GM18508 (cell line): ENCODE data around the gene PRRT4.

Source experiments
- ATAC-seq: cut with Tn5 transposase; IDR thresholded peaks from one replicate; pipeline ENCODE4 v1.9.1; 2021; ENCODE audit warnings: moderate number of reproducible peaks; ENCODE audit not compliant: insufficient read depth, unreplicated experiment

Gene PRRT4

GRCh38 chr7:128351296-128352152, 10.0 kb downstream of the PRRT4 start:
- no peak for ATAC-seq

- no peak for ATAC-seq
Measured at GRCh38 chr7:128350708-128351295, 10.7 kb downstream of the PRRT4 start.

GRCh38 chr7:128349466-128349825, 12.0 kb downstream of the PRRT4 start:
- no peak for ATAC-seq

- ATAC-seq: no peak
Measured at GRCh38 chr7:128347647-128348097, 13.8 kb downstream of the PRRT4 start.

- no peak for ATAC-seq
Measured at GRCh38 chr7:128344431-128344774, 17.1 kb downstream of the PRRT4 start.

GRCh38 chr7:128343554-128344430, 17.7 kb downstream of the PRRT4 start, which contains the start of gene RBM28:
TSS of gene RBM28 (minus strand) at chr7:128343908. CDS start at chr7:128343793, 115 bp downstream.
- ATAC-seq: peak; percentile 67

- no peak for ATAC-seq
Measured at GRCh38 chr7:128341733-128342132, 19.8 kb downstream of the PRRT4 start.

- no peak for ATAC-seq
Measured at GRCh38 chr7:128335730-128336129, 25.8 kb downstream of the PRRT4 start.

GRCh38 chr7:128324368-128324680, 37.2 kb downstream of the PRRT4 start:
- ATAC-seq: no peak

GRCh38 chr7:128323459-128324367, 37.8 kb downstream of the PRRT4 start:
- ATAC-seq: no peak

- no peak for ATAC-seq
Measured at GRCh38 chr7:128323040-128323439, 38.5 kb downstream of the PRRT4 start.

GRCh38 chr7:128322040-128322643, 39.3 kb downstream of the PRRT4 start:
- ATAC-seq: no peak

- no peak for ATAC-seq
Measured at GRCh38 chr7:128321044-128321422, 40.5 kb downstream of the PRRT4 start.

GRCh38 chr7:128318691-128319090, 42.8 kb downstream of the PRRT4 start:
- no peak for ATAC-seq

GRCh38 chr7:128311013-128311412, 50.5 kb downstream of the PRRT4 start:
- ATAC-seq: no peak

GRCh38 chr7:128310499-128310898, 51.0 kb downstream of the PRRT4 start:
- ATAC-seq: no peak

GRCh38 chr7:128309976-128310375, 51.5 kb downstream of the PRRT4 start:
- no peak for ATAC-seq

GRCh38 chr7:128309124-128309523, 52.4 kb downstream of the PRRT4 start:
- no peak for ATAC-seq

- ATAC-seq: no peak
Measured at GRCh38 chr7:128307061-128307460, 54.4 kb downstream of the PRRT4 start.

GRCh38 chr7:128304212-128304611, 57.3 kb downstream of the PRRT4 start:
- no peak for ATAC-seq
